ENCODE results near the gene TREH. TPM values are rescaled to one million over a fixed set of nuclear protein-coding genes. Genes with fewer than 3 reads are reported as not detected.
"Not testable (repeated sequence)": the region's sequence is repeated elsewhere in the genome, so short reads cannot be mapped to it uniquely, and the experiment has no call there.

Gene TREH
- total RNA-seq, 2 experiments from 2014 or later, result not detected

DNA sequence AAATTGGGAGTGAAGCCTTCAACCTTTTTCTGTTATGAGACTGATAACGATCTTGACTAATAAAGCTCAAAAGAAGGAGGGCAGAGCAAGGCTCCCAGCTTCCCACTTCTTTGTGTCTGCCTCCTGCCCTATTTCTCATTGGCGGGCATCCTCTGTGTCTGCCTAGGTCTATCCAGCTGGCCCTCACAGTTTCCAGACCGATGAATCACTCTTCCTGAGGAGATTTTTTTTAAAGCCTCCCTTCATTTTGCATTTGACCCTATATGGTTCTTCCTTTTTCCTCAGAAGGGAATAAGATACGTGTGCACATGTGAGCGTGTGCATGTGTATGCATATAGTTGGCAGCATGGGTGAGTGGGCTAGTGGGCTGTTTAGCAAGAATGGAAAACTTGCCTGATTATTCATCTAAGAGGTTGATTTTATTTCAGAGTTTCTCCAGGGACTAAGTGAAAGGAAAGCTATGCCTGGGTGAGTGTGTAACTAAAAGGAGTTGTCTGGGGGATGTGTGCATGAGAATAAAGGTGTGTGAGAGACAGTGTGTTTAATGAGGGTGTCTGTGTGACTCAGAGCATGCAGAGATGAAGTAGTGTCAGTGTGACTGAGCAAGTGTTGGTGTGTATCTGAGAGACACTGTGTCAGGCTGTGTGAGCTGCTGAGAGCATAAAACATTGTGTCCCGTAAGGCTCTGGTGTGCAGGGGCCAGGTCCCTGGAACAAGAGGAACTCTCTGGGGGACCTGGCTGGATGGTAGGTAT lies 59.8 kb downstream of the TREH start:
- Mint-ChIP-seq H3K9me3 (no peaks in the 10 kb centered on the region), H3K4me1 (ENCODE audit: low read depth) (peaks cover 14% of the 10 kb centered on the region), H3K27ac (no peak overlapping the region), H3K4me3 (no peak overlapping the region), H3K27me3 (ENCODE audit: low read depth) (peaks cover 3% of the 10 kb centered on the region), H3K36me3 (ENCODE audit: low read depth) (no peaks in the 10 kb centered on the region)
- intact Hi-C loops (cut with micrococcal nuclease), result no loop called here
- CTCF ChIA-PET, result interaction anchor here (0.5 to 4.0 kb wide), 3 partner anchors 10 to 35 kb away, joined by 3 to 14 read pairs (median 6); partner anchors contain the start of gene PHLDB1
- no peak for DNase-seq

DNA sequence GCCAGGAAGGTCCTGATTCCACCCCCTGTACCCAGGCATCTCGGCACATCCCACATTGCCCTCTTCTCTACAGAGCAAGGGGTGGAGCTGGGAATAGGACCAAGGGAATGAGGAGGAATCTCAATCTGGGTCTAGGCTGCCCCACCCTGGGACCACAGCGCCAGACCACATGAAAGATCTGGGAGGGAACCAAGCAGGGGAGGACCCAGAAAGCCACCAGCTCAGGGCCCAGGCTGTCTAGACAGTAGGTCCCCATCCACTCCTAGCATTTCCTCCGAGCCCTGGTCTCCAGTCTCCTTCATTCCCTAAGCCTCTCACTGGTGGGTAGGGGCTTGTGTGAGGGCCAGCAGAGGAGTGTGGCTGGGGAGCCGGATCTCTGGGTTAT lies 60.5 kb downstream of the TREH start:
- no peaks in the 10 kb centered on the region for H3K36me3 Mint-ChIP-seq (ENCODE audit: low read depth)
- peaks cover 14% of the 10 kb centered on the region for H3K4me1 Mint-ChIP-seq (ENCODE audit: low read depth)
- H3K4me3 Mint-ChIP-seq, result no peak overlapping the region
- H3K27me3 Mint-ChIP-seq (ENCODE audit: low read depth), result peaks cover 3% of the 10 kb centered on the region
- intact Hi-C loops (cut with micrococcal nuclease), result no loop called here
- CTCF ChIA-PET, result interaction anchor here (0.5 to 1.0 kb wide), 4 partner anchors 12 to 152 kb away, joined by 3 to 6 read pairs (median 4); partner anchors contain the start of gene PHLDB1
- DNase-seq, result no peak
- no peak overlapping the region for H3K27ac Mint-ChIP-seq
- no peaks in the 10 kb centered on the region for H3K9me3 Mint-ChIP-seq

DNA sequence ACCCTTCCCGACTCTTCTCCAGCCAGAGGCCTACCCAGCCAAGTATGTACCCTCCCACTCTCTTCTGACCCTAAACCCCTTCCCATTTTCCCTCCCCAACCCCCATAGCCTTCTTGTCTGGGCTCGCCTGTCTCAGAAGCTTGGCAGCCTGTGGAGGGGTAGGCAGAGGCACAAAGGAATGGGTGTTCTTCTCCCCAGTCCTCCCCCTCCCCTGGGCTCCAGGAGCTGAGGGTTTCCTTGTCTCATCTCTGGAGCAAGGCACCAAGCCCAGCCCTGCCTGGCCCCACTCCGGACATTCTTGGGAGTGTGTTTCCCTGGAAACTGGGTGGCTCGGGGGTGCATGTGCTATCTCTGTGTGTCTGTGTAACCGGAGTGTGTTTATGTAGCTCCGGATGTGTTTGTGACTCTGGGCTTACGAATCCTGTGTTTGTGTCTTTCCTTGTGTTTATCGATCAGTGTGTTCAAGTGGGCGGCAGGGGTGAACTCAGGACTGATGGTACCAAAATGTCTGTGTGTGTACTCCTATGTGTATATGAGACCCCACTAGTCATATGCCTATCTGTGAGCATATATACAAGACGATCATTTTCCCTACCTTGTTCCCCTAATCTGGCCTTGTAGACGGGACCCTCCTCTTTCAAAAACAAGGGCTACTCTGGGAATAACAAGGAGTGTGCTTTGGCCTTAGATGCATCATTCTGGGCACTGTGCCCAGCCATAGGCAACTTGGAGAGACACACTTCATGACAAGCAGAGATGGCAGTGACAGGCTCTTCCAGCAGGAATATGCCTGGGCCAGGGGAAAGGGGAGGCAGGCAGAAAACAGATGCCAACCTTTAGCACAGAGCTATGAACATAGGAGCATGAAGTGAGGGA lies 61.1 kb downstream of the TREH start:
- Mint-ChIP-seq H3K4me3 (no peak overlapping the region), H3K4me1 (ENCODE audit: low read depth) (peaks cover 14% of the 10 kb centered on the region), H3K27me3 (ENCODE audit: low read depth) (peaks cover 3% of the 10 kb centered on the region), H3K27ac (no peak overlapping the region), H3K9me3 (no peaks in the 10 kb centered on the region), H3K36me3 (ENCODE audit: low read depth) (no peaks in the 10 kb centered on the region)
- no peak for DNase-seq
- CTCF ChIA-PET, result interaction anchor here (0.5 to 1.1 kb wide), 5 partner anchors 11 to 153 kb away, joined by 3 to 6 read pairs (median 4); partner anchors contain the start of gene PHLDB1
- intact Hi-C loops (cut with micrococcal nuclease), result no loop called here

DNA sequence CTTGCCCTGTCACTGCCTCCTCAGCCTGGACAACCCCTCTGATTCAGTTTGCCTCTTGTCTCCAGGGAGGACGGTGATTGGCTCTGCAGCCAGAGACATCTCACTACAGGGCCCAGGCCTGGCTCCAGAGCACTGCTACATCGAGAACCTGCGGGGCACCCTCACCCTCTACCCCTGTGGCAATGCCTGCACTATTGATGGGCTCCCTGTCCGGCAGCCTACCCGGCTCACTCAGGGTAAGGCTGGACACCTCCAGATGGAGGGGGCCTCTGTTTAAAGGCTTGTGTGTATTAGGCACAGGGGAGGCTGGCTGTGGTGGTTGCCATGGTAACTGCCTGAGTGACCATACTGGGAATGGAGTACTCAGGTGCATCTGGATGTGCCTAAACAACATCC lies 63.5 kb downstream of the TREH start:
- intact Hi-C loops (cut with micrococcal nuclease), result no loop called here
- H3K27ac Mint-ChIP-seq, result no peak overlapping the region
- peaks cover 13% of the 10 kb centered on the region for H3K4me1 Mint-ChIP-seq (ENCODE audit: low read depth)
- H3K4me3 Mint-ChIP-seq, result no peak overlapping the region
- no peaks in the 10 kb centered on the region for H3K9me3 Mint-ChIP-seq
- peaks cover 4% of the 10 kb centered on the region for H3K27me3 Mint-ChIP-seq (ENCODE audit: low read depth)
- no peaks in the 10 kb centered on the region for H3K36me3 Mint-ChIP-seq (ENCODE audit: low read depth)
- CTCF ChIA-PET, result no interaction called here
- DNase-seq, result no peak

DNA sequence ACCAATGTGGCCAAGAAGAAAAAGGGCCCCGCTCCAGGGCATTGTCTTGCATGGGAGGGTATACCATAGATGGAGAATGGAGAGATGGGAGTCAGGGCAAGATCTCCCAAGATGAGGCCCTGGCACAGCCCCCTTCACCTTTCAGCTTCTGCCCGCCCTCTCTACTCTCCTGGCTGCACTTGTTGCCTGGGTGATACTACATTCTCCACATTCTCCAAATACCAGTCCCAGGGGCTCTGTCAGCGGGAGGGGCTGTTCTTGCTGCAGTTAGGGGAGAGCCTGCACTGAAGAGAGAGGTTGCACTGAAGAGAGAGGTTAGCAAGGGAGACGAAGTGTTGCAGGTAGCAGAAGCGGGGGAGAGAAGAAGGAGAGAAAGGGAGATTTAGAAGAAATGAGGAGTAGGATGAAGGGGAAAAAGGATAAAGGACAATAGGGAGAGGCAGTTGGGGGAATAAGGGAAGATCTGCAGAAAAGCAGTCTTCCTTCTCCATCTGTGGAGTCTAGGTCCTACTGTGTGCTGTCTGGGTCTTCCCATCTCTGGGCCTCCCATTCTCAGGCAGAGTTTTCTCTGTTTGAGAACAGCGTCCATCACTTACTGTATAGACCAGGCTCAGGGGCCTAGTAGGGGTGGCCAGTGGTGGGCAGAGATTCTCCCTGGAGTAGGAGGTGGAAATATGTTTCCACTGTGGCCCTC lies 64.0 kb downstream of the TREH start:
- intact Hi-C loops (cut with micrococcal nuclease), result no loop called here
- peaks cover 7% of the 10 kb centered on the region for H3K4me1 Mint-ChIP-seq (ENCODE audit: low read depth)
- no peak overlapping the region for H3K4me3 Mint-ChIP-seq
- H3K9me3 Mint-ChIP-seq, result no peaks in the 10 kb centered on the region
- no peak overlapping the region for H3K27ac Mint-ChIP-seq
- DNase-seq, result no peak
- peaks cover 2% of the 10 kb centered on the region for H3K27me3 Mint-ChIP-seq (ENCODE audit: low read depth)
- CTCF ChIA-PET, result interaction anchor here (7.3 kb wide), 1 partner anchor 22 kb away, joined by 106 read pairs; no protein-coding TSS in a partner anchor
- no peaks in the 10 kb centered on the region for H3K36me3 Mint-ChIP-seq (ENCODE audit: low read depth)

DNA sequence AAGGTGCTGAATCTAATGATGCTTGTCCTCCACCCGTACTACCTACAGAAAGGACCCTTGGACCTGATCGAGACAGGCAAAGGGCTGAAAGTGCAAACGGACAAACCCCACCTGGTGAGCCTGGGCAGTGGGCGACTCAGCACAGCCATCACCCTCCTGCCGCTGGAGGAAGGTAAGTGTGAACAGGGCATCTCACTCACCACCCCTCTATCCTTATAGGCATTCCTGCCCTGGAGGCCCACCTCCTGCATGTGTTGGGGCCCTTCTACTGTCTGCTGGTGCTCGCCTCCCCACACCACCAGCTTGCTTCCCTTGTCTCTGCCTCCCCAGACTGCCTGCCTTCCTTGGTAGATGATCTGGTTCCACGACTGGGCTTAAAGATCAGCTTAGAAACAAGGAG lies 64.9 kb downstream of the TREH start:
- Mint-ChIP-seq H3K36me3 (ENCODE audit: low read depth) (no peaks in the 10 kb centered on the region), H3K4me3 (no peak overlapping the region), H3K9me3 (no peaks in the 10 kb centered on the region), H3K27me3 (ENCODE audit: low read depth) (peaks cover 5% of the 10 kb centered on the region), H3K4me1 (ENCODE audit: low read depth) (peaks cover 9% of the 10 kb centered on the region), H3K27ac (no peak overlapping the region)
- DNase-seq, result no peak
- intact Hi-C loops (cut with micrococcal nuclease), result no loop called here
- CTCF ChIA-PET, result interaction anchor here (7.3 kb wide), 1 partner anchor 21 kb away, joined by 106 read pairs; no protein-coding TSS in a partner anchor

DNA sequence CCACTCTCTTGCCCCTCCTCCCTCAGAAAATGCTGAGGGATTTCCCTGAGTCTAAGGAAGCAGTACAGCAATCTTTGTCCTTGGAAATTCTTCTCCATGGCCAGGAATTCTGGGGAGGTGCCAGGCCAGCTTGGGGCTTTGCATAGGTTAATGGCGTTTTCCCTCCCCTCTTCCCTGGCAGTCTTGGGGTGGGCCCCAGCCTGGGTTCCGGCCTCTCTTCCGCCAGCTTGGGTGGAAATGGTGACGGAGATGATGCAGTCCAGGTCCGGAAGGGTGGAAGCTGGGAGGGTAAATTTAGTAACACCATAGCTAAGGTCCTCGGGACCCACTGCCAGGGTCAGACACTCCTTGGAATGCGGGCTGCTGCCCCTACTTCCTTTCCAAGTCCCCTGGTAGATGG lies 67.1 kb downstream of the TREH start:
- no peaks in the 10 kb centered on the region for H3K36me3 Mint-ChIP-seq (ENCODE audit: low read depth)
- CTCF ChIA-PET, result interaction anchor here (1.0 to 7.3 kb wide), 7 partner anchors 9 to 805 kb away, joined by 3 to 106 read pairs (median 4); no protein-coding TSS in a partner anchor
- H3K4me1 Mint-ChIP-seq (ENCODE audit: low read depth), result peaks cover 20% of the 10 kb centered on the region
- H3K4me3 Mint-ChIP-seq, result no peak overlapping the region
- H3K27me3 Mint-ChIP-seq (ENCODE audit: low read depth), result peaks cover 15% of the 10 kb centered on the region
- intact Hi-C loops (cut with micrococcal nuclease), result no loop called here
- no peak for DNase-seq
- no peak overlapping the region for H3K27ac Mint-ChIP-seq
- no peaks in the 10 kb centered on the region for H3K9me3 Mint-ChIP-seq

DNA sequence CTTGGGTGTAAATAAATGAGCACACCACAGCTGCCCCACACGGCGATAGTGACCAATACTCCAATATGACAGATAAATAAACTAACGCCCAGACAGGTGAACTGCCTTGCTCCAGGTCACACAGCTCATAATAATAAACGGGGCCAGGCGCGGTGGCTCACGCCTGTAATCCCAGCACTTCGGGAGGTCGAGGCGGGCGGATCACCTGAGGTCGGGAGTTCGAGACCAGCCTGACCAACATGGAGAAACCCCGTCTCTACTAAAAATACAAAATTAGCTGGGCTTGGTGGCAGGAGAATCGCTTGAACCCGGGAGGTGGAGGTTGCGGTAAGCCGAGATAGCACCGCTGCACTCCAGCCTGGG lies 68.0 kb downstream of the TREH start:
- H3K4me1 Mint-ChIP-seq (ENCODE audit: low read depth), result peaks cover 20% of the 10 kb centered on the region
- intact Hi-C loops (cut with micrococcal nuclease), result loop anchor here (1.0 kb wide), 1 partner anchor 16 kb away; no protein-coding TSS in a partner anchor
- not testable (repeated sequence) for H3K9me3 Mint-ChIP-seq; H3K36me3 Mint-ChIP-seq (ENCODE audit: low read depth); DNase-seq; H3K27ac Mint-ChIP-seq
- CTCF ChIA-PET, result interaction anchor here (0.5 to 7.3 kb wide), 9 partner anchors 8 to 65 kb away, joined by 3 to 106 read pairs (median 3); no protein-coding TSS in a partner anchor
- peak overlapping the region; percentile 33 for H3K4me3 Mint-ChIP-seq
- H3K27me3 Mint-ChIP-seq (ENCODE audit: low read depth), result peaks cover 17% of the 10 kb centered on the region

DNA sequence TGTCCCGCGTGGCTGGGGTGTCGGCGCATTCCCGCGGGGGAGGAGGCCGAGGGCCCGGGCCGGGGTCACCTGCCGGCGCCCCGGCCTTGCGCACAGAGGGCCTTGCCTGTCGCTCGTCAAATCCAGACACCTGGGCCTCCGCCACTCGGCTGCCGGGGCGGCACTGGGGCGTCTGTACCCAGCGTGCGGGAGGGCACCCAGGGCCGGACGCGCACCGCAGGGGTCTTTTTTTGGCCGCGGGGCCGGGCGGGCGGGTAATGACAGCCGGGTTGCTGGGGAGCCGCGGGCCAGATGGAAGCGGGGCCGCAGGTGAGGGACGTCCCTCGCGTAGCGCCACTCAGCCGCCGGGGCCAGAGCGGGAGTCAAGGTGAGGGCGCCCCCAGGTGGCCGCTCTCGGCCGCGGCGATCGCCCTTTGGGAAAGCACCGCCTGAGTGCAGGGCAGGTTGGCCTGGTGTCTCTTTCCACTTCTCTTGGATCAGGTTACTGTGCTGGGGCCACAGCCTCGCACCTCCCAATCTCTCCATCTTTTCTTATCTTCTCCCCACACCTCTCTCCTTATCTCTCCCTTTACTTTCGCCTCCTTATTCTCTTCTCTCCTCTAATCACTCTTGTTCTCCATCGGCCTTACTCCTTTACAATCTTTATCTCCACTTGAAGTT lies 68.5 kb downstream of the TREH start:
- CTCF ChIA-PET, result interaction anchor here (0.6 to 7.3 kb wide), 8 partner anchors 10 to 47 kb away, joined by 3 to 106 read pairs (median 6); no protein-coding TSS in a partner anchor
- Mint-ChIP-seq H3K36me3 (ENCODE audit: low read depth) (no peaks in the 10 kb centered on the region), H3K9me3 (no peaks in the 10 kb centered on the region), H3K4me3 (peak overlapping the region; percentile 51), H3K27me3 (ENCODE audit: low read depth) (peaks cover 17% of the 10 kb centered on the region), H3K4me1 (ENCODE audit: low read depth) (peaks cover 20% of the 10 kb centered on the region), H3K27ac (no peak overlapping the region)
- peak; percentile 90 for DNase-seq
- intact Hi-C loops (cut with micrococcal nuclease), result loop anchor here (1.0 kb wide), 1 partner anchor 16 kb away; no protein-coding TSS in a partner anchor

DNA sequence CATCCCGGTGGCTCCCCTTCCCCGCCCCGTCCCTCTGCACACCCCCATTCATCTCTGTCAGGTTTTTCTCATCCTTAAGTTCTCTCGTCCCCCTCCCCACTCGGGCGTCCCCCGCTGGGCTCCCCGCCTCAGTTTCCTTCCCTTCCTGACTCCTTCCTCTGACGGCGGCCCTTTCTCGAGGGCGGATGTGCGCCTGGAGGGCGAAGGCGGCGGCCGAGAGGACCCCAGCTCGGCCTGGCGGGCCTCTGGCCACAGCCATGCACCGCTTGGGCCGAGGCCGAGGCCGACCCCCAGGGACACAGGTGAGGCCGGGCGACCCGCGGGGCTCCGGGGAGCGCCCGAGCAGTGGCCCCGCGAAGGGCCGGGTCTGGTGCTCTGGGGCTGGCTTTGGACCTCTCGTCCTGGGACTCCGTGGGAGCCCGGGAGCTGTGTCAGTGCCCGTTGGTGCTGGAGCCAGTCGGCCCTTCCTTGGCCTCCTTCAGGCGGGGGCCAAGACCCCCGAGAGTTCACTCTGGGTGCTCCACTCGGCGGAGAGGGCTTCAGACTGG lies 69.2 kb downstream of the TREH start:
- intact Hi-C loops (cut with micrococcal nuclease), result no loop called here
- Mint-ChIP-seq H3K9me3 (no peaks in the 10 kb centered on the region), H3K4me1 (ENCODE audit: low read depth) (peaks cover 20% of the 10 kb centered on the region), H3K27me3 (ENCODE audit: low read depth) (peaks cover 17% of the 10 kb centered on the region), H3K27ac (no peak overlapping the region), H3K36me3 (ENCODE audit: low read depth) (no peaks in the 10 kb centered on the region), H3K4me3 (peak overlapping the region; percentile 63)
- CTCF ChIA-PET, result interaction anchor here (1.5 to 7.3 kb wide), 3 partner anchors 11 to 37 kb away, joined by 5 to 106 read pairs (median 14); no protein-coding TSS in a partner anchor
- DNase-seq, result no peak
